PC-9 (cell line): ENCODE measurements around the gene UBE2G1. TPM values are rescaled to one million over a fixed set of nuclear protein-coding genes. Genes with fewer than 3 reads are reported as not detected.

Source experiments
- BruUV-seq: library from RNA; stranded (reverse); fragments of 400-500 nt; replicated peaks from 2 replicates; lab custom pipeline; 2021; lab: Mats Ljungman, UMichigan
- CTCF ChIA-PET: fragments of 300-600 bp; sonication (Branson Sonifier 250); formaldehyde crosslinking; loops from one replicate; lab custom pipeline; 2022; ENCODE audit warnings: antibody characterized with exemption; lab: Charles Lee
- POLR2A ChIA-PET: fragments of 300-600 bp; sonication (Branson Sonifier 250); formaldehyde crosslinking; loops from one replicate; lab custom pipeline; 2022; ENCODE audit warnings: antibody characterized with exemption; ENCODE audit not compliant: unreplicated experiment; lab: Charles Lee
- DNase-seq, 2 experiments: peaks; one replicate each; pipeline versions ENCODE4 v3.0.0 to v3.0.0-alpha.2; 2015 to 2022; ENCODE audit warnings: mixed read lengths in 1 of 2
- H2AFZ ChIP-seq: fragments of 200-600 bp; sonication (generic); 2 replicates; pipeline ENCODE4 v1.8.1; 2017; ENCODE audit warnings: antibody characterized with exemption
- H3F3A ChIP-seq: fragments of 200-600 bp; sonication (generic); 2 replicates; pipeline ENCODE4 v1.8.1; 2017; ENCODE audit warnings: antibody characterized with exemption, mild to moderate bottlenecking, low read depth; ENCODE audit not compliant: insufficient read depth
- H3K27ac ChIP-seq: fragments of 200-600 bp; sonication (generic); 2 replicates; pipeline ENCODE4 v1.6.1; 2016; ENCODE audit warnings: mixed run types
- H3K27me3 ChIP-seq: fragments of 200-600 bp; sonication (generic); 2 replicates; pipeline ENCODE4 v1.6.1; 2016; ENCODE audit warnings: low read depth, mixed run types; ENCODE audit not compliant: insufficient read depth
- H3K36me3 ChIP-seq: fragments of 200-600 bp; sonication (generic); 2 replicates; pipeline ENCODE4 v1.6.1; 2016; ENCODE audit warnings: low read depth, mixed run types
- H3K4me1 ChIP-seq: fragments of 200-600 bp; sonication (generic); replicated peaks from 2 replicates; pipeline ENCODE4 v1.6.1; 2016; ENCODE audit warnings: mixed run types; ENCODE audit not compliant: insufficient read depth
- H3K4me2 ChIP-seq: fragments of 200-600 bp; sonication (generic); 2 replicates; pipeline ENCODE4 v1.6.1; 2017; ENCODE audit warnings: mixed run types
- H3K4me3 ChIP-seq: fragments of 200-600 bp; sonication (generic); 2 replicates; pipeline ENCODE4 v1.6.1; 2016; ENCODE audit warnings: mixed run types
- H3K79me2 ChIP-seq: fragments of 200-600 bp; sonication (generic); 2 replicates; pipeline ENCODE4 v1.6.1; 2017; ENCODE audit warnings: low read depth, mixed run types
- H3K9me2 ChIP-seq: fragments of 200-600 bp; sonication (generic); 2 replicates; pipeline ENCODE4 v1.8.1; 2017; ENCODE audit warnings: mild to moderate bottlenecking; ENCODE audit not compliant: insufficient read depth
- H3K9me3 ChIP-seq: fragments of 200-600 bp; sonication (generic); 2 replicates; pipeline ENCODE4 v1.8.1; 2016; ENCODE audit warnings: low read depth; ENCODE audit not compliant: insufficient read depth
- H4K20me1 ChIP-seq: fragments of 200-600 bp; sonication (generic); 2 replicates; pipeline ENCODE4 v1.8.1; 2017; ENCODE audit not compliant: insufficient read depth
- EZH2 ChIP-seq: fragments of 200-600 bp; sonication (generic); IDR thresholded peaks from 2 replicates; pipeline ENCODE4 v1.8.0; 2017; ENCODE audit warnings: antibody characterized with exemption, low read depth
- intact Hi-C: fragments of 100-400 bp; cut with micrococcal nuclease; formaldehyde crosslinking; loops from one replicate; pipeline ENCODE4 v1.10.0; 2022; ENCODE audit not compliant: unreplicated experiment
- total RNA-seq: library from RNA; stranded (reverse); gene quantifications from 2 replicates; pipeline ENCODE4 v1.2.3, GENCODE V29; 2021
- TF ChIP-seq, protein P1 (sequence below): fragments of 200-600 bp; sonication (generic); conservative IDR thresholded peaks from 2 replicates; pipeline ENCODE4 v1.6.1; 2017; ENCODE audit warnings: mixed run types, antibody characterized with exemption, mild to moderate bottlenecking, moderate library complexity

UBE2G1 gene
- total RNA-seq, 1 experiment from 2014 or later: 111 TPM

DNA sequence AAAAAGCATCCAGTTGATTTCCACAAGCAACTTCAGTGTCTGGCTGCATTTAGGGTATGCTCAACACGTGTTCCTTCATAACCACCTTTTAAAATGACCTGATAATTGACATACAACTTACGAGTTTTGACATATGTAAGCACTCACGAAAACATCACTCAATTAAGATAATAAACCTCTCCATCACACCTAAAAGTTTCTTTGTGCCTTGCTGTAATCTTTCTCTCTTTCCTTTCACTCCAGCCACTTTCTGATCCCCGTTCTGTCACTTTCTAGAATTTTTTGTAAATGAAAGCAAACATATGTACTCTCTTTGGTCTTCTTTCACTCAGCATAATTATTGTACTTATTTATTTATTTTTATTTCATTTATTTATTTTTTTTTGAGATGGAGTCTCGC, 20.7 kb upstream of the UBE2G1 start:
- Histone ChIP-seq H4K20me1 (no peaks in the 10 kb centered on the region), H3K27ac (no peak overlapping the region), H3F3A (peaks cover 4% of the 10 kb centered on the region; the same call in 1 of the 2 replicates), H3K4me3 (no peak overlapping the region), H2AFZ (no peak overlapping the region), H3K79me2 (no peaks in the 10 kb centered on the region), H3K27me3 (no peaks in the 10 kb centered on the region), H3K9me2 (no peaks in the 10 kb centered on the region), H3K4me1 (peaks cover 19% of the 10 kb centered on the region), H3K9me3 (no peaks in the 10 kb centered on the region), H3K36me3 (no peaks in the 10 kb centered on the region), H3K4me2 (no peak overlapping the region)
- intact Hi-C loops: no loop called here
- TF ChIP-seq, protein P1, sequence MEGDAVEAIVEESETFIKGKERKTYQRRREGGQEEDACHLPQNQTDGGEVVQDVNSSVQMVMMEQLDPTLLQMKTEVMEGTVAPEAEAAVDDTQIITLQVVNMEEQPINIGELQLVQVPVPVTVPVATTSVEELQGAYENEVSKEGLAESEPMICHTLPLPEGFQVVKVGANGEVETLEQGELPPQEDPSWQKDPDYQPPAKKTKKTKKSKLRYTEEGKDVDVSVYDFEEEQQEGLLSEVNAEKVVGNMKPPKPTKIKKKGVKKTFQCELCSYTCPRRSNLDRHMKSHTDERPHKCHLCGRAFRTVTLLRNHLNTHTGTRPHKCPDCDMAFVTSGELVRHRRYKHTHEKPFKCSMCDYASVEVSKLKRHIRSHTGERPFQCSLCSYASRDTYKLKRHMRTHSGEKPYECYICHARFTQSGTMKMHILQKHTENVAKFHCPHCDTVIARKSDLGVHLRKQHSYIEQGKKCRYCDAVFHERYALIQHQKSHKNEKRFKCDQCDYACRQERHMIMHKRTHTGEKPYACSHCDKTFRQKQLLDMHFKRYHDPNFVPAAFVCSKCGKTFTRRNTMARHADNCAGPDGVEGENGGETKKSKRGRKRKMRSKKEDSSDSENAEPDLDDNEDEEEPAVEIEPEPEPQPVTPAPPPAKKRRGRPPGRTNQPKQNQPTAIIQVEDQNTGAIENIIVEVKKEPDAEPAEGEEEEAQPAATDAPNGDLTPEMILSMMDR: no peak
- TF ChIP-seq EZH2: no peak
- BruUV-seq: no TSS peak
- POLR2A ChIA-PET: no interaction called here
- DNase-seq: no peak
- CTCF ChIA-PET: interaction anchor here (0.7 kb wide), 1 partner anchor 10 kb away, joined by 3 read pairs; no protein-coding TSS in a partner anchor

DNA sequence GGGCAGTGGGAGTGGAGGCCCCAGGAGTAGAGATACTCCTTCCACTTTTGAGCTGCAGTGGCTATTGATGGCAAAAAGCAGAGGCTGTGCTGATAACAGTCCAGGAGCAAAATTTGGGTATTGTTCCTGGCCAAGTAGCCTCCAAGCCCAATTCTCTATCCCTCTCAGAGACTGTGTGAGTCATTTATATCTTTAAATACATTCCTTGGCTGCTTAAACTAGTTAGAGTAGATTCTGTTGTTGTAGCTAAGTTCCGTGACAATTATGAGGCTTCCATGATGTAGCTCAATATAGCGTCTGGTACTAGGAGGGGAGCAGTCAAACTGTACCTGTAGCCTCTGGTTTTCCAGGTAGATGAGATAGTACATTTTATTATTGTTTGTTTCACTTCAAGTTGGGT, 19.9 kb upstream of the UBE2G1 start:
- intact Hi-C loops: no loop called here
- ChIA-PET POLR2A (interaction anchor here (0.6 kb wide), 1 partner anchor 12 kb away, joined by 3 read pairs; no protein-coding TSS in a partner anchor), CTCF (interaction anchor here (0.7 kb wide), 1 partner anchor 11 kb away, joined by 3 read pairs; no protein-coding TSS in a partner anchor)
- no peak overlapping the region for H3K4me2 ChIP-seq
- no peaks in the 10 kb centered on the region for H3K79me2 ChIP-seq
- H3K36me3 ChIP-seq: no peaks in the 10 kb centered on the region
- no peak for DNase-seq
- no peak for TF ChIP-seq EZH2
- TF ChIP-seq, protein P1: no peak
- peaks cover 6% of the 10 kb centered on the region; the same call in 1 of the 2 replicates for H3F3A ChIP-seq
- H3K27me3 ChIP-seq: no peaks in the 10 kb centered on the region
- H3K27ac ChIP-seq: no peak overlapping the region
- H3K9me2 ChIP-seq: no peaks in the 10 kb centered on the region
- H4K20me1 ChIP-seq: no peaks in the 10 kb centered on the region
- peaks cover 12% of the 10 kb centered on the region for H3K4me1 ChIP-seq
- no TSS peak for BruUV-seq
- H2AFZ ChIP-seq: no peak overlapping the region
- H3K4me3 ChIP-seq: no peak overlapping the region
- no peaks in the 10 kb centered on the region for H3K9me3 ChIP-seq

DNA sequence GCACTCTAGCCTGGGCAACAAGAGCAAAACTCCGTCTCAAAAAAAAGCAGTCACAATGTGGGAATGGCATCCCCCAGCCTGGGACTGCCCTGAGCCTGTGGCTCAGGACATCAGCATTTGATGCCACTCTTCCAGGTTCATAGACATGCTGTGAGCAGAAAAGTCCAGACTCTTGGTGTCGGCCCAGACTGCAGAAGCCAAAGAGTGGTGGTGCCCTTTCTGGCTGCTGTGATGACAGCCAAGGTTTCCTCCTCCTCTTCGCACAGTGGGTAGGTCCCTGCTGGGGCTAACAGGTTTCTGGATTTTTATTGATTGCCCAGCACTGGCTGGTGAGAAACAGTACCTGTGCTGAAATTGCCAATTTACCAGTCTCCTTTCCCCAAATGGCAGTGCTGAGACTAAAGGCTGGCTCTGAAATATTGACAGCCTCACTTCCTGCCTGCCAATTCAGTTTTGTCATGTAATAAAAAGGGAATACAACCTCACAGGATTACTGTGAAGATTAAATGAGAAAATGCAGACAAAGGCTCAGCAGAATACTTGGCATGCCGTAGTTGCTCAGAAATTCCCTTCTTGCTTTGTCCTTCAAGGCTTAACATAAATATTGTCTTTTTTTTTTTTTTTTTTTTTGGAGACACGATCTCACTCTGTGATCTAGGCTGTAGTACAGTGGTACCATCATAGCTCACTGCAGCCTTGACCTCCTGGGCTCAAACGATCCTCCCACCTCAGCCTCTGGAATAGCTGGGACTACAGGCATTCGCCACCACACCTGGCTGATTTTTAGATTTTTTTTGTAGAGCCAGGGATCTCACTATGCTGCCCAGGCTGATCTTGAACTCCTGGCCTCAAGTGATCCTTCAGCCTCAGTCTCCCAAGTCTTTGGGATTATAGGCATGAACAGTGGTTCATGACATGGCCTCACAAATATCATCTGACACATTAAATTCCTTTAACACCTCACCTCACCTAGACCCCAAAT, 15.5 kb upstream of the UBE2G1 start:
- intact Hi-C loops: no loop called here
- no peak for DNase-seq
- Histone ChIP-seq H3K36me3 (no peaks in the 10 kb centered on the region), H3K9me2 (no peaks in the 10 kb centered on the region), H3K4me1 (no peaks in the 10 kb centered on the region), H2AFZ (no peak overlapping the region), H3K9me3 (no peaks in the 10 kb centered on the region), H3K79me2 (no peaks in the 10 kb centered on the region), H4K20me1 (no peaks in the 10 kb centered on the region), H3K27ac (no peak overlapping the region), H3K27me3 (no peaks in the 10 kb centered on the region), H3K4me2 (no peak overlapping the region), H3F3A (peaks cover 8% of the 10 kb centered on the region; the same call in 1 of the 2 replicates), H3K4me3 (no peak overlapping the region)
- ChIA-PET CTCF (no interaction called here), POLR2A (no interaction called here)
- BruUV-seq: no TSS peak
- no peak for TF ChIP-seq EZH2
- TF ChIP-seq, protein P1: no peak
